ENCODE measurements around the gene XAGE2.
"Not testable (repeated sequence)": the region's sequence is repeated elsewhere in the genome, so short reads cannot be mapped to it uniquely, and the experiment has no call there.

Gene XAGE2, protein sequence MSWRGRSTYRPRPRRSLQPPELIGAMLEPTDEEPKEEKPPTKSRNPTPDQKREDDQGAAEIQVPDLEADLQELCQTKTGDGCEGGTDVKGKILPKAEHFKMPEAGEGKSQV

DNA sequence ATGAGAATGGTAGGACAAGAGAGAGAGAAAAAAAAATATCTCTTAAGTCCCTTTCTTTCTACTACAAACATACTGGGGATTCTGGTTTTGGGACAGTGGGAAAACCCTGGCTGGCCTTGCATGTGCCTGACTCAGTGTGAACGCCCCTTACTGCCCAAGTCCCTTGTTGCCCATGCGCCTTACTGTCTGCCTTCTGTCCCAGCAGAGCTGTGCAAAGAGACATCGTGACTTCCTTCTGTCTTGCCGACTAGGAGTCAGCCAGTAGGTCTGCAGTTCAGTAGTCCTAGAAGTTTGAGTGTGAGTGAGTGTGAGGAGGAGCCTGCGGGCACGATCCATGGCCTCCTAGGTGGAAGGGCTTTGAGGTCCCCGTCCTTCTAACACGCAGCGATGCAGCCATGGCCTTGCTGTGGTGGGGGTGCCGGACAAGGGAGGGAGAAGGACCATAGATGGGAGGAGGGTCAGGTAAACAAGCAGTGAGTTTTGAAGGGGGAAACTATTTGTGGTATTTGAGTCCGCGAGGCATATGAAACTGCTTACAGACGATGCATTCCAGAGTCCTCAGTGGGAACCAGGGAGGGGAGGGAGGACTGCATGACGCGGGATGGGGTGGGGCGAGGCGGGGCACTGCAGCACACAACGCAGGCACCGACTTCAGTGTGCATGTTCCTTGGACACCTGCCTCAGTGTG lies at the start of gene XAGE2:
Gene XAGE2 (plus strand): TSS at position 654 of the 688 bp plus-strand sequence. CDS start 994 bp downstream, outside the sequence.
- DNase-seq (ENCODE audit: low spot score): no peak

DNA sequence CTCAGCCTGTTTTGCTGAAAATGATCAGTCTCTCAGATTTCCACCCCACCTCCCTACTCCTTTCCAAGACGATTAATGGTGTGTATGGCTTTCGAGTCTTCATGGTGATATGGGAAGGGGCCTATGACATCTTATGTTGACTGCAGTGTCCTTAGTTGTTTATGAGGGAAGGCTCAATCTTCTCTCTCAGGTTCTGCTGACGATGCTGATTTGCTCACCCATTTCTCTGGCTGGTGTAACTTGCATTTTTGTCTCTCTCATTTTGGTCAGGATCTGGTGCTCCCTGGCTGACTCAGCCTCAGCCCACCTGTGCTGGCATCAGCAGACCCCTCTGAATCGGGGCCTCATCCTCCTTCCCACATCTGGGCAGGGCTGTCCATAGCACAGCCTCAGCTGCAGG lies 31.4 kb upstream of the XAGE2 start:
- no peak for DNase-seq (ENCODE audit: low spot score)

DNA sequence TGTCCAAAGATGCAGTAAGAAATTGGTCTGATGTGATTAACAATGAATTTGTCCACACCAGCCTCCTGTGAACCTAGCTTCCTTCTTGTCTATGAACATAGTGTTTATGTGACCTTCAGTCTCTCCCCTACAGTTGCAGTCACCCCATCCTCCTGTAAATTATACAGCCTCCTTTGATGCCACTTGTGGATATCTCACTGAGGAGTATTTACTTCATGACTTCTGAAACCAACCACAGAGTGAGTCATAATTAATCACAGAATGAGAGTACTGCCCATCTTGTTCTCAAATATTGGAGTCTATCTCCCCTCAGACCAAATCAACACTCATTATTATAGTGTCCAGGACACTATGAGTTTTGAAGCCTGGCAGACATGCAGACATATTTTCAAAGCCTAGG lies 27.3 kb upstream of the XAGE2 start:
- DNase-seq (ENCODE audit: low spot score): no peak

DNA sequence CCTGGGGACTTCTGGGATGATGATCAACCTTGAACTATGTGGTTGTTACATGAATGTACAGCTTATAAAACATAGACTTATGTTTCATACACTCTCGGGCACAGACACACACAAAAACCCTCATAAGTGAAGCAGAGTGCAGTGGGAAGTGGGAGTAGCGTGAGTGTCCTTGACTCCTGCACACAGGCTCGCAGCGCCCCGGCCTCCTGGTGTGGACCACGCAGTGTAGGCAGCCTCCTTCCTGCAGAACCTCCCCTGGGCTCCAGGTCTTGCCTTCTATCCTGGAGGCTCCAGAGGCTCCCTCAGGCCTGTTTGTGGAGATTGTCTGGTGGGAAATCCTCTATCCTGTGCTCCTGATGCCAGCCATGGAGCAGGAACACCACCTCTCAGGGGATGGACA lies 25.7 kb upstream of the XAGE2 start:
- DNase-seq (ENCODE audit: low spot score): not testable (repeated sequence)

DNA sequence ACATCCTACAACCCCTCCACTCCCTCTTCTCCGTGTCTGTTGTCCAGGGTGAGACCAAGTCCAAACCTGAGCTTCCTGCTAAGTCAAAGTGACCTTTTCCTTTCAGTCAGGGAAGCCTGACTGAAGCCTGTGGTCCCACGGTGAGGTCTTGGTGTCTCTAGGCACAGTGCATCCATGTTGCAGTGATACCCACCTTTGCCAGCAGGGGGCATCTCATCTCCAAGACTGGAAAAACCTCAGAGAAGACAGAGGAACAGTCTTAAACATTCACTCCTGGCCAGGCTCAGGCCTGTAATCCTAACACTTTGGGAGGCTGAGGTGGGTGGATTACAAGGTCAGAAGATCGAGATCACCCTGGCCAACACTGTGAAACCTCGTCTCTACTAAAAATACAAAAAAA lies 23.4 kb upstream of the XAGE2 start:
- peak; percentile 2 for DNase-seq (ENCODE audit: low spot score)

DNA sequence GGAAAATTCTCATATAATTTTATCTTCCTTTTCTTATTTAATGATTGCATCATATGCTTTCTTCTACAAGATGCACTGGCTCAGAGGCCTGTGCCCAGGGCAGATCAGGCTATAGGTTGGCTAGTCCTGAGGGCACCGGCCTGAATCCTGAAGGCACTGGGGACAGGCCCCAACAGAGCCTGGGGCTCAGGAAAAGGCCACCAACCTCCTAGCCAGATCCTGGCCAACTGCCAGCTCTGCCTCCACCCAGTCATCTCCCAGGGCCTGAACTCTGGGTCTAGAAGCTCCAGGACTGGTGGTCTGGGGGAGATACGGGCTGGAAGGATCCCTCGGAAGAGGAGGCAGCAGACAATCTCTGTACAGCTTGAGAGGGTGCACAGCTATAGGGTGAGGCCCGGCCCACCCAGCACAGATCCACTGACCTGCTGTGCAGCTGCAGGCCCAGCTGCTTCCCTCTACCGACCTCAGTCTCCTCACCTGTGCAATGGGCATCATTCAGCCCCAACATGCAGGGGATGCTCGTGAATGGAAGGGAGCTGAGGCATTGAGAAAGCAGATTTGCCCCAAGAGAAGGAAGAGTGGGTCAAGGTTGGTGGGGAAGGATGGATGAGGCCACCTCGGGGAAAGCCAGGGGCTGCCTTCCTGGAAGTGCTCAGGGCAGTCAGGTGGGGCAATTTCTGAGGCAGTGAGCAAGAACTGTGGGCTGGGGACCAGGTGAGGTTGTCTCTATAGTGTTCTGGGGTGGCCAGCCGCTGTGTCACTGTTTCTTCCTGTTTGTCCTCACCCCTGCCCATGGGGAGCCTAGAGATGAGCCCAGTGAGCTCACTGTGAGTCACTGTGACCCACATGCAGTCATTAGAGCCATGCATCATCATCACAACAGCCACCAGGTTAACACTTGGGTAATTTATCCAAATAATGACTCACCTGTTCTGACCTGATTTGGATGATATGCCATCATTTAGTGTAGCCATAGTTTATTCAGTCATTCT lies 22.4 kb upstream of the XAGE2 start:
- no peak for DNase-seq (ENCODE audit: low spot score)

DNA sequence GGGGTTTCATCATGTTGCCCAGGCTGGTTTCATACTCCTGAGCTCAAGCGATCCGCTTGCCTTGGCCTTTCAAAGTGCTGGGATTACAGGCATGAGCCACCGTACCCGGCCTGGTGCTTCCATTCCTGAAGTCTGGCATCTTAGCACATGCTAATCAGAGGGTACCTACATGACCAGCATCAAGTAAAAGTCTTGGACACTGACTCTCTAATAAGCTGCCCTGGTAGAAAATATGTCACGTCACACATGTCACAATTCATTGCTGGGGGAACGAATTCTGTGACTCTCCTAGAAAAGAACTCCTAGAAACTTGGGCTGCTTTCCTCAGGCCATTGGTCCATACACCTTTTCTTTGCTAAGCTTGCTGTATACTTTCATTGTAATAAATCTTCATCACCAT lies 19.1 kb upstream of the XAGE2 start:
- no peak for DNase-seq (ENCODE audit: low spot score)

DNA sequence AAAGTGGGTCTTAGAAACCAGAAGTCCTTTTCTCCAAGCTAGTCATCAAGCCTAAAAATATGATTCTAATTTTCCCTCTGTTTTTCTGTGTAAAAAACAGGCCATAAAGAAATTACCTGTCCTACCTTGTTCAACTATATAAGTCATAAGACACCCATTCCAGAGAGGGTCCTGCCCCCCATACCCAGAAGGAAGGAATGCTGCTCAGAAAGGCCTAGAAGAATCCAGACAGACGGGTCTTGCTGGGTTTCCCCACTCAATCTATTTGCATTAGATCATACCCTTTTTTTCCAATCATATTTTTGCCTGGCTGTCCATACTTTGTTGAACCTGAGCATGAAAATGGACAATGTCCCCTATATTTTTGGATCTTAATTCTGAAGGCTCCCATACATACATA lies 16.3 kb upstream of the XAGE2 start:
- no peak for DNase-seq (ENCODE audit: low spot score)

DNA sequence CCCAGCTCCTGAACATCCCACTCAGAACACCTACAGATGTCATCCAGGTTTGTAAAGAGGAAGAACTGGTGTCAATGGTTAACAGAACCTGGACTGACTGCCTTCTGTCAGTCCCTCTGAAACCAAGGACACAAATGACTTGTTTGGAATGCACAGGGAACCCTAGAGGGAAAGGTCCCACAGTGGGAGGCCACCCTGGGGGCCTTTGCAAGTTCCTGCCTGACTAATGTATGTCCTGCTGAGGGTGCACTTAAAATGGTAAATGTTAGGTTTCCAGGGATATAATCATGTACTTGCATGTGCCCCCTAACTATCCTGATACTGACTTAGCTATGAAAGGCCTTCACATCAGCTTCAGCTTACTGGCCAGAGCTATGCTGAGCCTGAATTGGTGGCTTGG lies 15.0 kb upstream of the XAGE2 start:
- no peak for DNase-seq (ENCODE audit: low spot score)

DNA sequence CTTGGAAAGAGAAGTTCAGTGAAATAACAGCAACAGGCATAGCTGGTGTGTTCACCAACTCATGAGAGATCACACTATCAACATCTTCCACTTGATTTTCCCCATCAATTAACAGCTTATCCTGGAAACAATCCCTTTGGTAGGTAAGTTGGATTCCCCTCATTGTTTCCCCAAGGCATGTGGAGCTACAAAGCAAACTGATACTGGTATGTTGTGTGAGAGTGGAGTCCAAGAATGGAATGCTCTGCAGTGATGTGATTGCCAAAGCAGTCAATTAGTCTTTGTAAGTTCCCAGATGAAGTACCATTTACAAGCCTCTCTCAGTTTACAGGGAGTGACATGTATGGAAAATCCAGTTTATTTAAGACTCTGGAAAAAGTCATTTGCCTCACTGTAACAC lies 13.7 kb upstream of the XAGE2 start:
- DNase-seq (ENCODE audit: low spot score): no peak

DNA sequence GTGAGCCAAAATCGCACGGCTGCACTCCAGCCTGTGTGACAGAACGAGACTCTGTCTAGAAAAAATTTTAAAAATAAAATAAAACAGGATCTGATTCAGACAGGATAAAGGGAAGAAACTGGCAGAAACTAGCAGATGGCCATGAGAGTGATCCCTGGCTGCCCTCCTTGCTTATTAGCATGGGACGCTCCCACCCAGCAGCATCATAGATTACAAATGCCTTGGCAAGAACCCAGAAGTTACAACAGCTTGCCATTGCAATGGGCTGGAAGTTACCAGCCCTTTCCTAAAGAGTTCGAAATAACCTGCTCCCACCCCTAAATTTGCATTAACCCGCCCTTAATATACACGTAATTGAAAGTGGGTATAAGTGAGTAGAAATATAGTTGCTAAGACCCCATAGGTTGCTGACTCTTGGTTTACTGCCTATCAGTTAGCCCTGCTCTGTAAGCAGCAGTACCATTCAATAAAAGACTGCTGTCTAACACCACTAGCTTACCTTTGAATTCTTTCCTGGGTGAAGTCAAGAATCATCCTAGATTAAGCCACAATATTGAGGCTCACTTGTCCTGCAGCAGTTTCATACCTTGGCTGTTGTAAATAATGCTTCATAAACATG lies 9.1 kb upstream of the XAGE2 start:
- no peak for DNase-seq (ENCODE audit: low spot score)

DNA sequence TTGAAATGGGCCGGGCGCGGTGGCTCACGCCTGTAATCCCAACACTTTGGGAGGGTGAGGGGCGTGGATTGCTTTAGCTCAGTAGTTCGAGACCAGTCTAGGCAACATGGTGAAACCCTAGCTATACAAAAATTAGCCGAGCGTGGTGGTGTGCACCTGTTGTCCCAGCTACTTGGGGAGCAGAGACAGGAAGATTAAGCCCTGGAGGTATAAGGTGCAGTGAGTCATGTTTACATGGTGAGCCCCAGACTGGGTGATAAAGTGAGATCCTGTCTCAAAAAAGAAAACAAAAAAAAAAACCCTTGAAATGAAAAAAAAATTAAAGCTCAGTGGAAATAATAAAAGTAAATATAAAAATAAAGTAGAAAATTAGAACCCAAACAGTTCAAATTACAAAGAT lies 6.9 kb upstream of the XAGE2 start:
- DNase-seq (ENCODE audit: low spot score): no peak

DNA sequence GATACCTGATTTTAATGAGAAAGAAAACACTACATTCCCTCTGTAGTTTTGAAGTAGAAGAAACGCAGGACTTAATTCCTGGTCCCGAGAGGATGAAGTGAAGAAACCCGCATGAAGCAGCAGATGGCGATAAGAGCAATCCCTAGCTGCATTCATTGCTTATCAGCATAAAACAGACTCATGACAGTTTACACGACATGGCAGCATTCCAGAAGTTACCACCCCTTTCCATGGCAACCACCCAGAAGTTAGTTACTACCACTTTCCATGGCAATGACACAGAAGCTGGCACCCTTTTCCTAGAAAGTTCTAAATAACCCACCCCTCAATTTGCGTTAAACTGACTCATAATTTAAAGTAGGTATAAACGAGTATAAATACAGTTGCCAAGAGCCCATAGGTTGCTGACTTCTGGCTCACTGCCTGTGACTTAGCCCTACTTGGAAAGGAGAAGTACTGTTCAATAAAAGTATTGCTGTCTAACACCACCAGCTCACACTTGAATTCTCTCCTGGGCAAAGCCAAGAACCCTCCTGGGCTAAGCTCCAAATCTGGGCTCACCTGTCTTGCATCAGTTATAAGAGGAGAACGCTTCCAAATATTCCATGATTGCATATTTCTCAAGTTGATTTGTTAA lies 5.5 kb upstream of the XAGE2 start:
- DNase-seq (ENCODE audit: low spot score): no peak

DNA sequence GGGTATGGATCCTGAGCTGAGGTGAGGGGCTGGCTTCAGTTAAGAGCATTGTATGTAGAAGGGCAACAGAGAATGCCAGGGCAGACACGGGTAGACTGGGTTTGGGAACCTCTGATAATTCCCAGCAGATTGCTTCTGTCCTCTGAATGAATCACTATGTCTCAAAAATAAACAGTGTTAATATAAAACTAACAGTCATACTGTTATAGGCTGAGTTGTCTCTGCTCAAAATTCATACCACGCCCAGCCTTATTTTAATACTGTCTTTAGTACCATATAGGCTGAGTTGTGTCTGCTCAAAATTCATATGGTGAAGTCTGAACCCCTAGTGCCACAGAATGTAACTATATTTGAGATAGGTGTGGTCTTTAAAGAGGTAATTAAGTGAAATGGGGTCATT lies 10.0 kb downstream of the XAGE2 start:
- DNase-seq (ENCODE audit: low spot score): no peak

DNA sequence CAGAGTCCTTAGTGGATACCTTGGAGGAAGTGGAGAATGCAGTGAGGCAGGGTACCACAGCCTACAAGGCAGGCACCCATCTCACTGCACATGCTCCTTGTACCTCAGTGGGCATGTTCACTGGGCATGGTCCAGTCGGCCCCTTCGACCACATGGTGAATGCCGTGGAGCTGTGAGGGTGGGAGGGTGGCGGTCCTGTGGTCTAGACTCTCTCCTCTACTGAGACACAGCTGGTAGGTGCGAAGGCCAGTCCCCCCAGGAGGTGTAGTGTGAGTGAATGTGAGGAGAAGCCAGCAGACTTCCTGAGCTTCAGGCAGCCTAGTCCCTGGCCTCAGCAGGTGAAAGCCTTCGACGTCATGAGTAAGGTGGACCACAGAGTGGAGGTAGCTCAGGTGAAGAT lies 12.2 kb downstream of the XAGE2 start:
- DNase-seq (ENCODE audit: low spot score): no peak

DNA sequence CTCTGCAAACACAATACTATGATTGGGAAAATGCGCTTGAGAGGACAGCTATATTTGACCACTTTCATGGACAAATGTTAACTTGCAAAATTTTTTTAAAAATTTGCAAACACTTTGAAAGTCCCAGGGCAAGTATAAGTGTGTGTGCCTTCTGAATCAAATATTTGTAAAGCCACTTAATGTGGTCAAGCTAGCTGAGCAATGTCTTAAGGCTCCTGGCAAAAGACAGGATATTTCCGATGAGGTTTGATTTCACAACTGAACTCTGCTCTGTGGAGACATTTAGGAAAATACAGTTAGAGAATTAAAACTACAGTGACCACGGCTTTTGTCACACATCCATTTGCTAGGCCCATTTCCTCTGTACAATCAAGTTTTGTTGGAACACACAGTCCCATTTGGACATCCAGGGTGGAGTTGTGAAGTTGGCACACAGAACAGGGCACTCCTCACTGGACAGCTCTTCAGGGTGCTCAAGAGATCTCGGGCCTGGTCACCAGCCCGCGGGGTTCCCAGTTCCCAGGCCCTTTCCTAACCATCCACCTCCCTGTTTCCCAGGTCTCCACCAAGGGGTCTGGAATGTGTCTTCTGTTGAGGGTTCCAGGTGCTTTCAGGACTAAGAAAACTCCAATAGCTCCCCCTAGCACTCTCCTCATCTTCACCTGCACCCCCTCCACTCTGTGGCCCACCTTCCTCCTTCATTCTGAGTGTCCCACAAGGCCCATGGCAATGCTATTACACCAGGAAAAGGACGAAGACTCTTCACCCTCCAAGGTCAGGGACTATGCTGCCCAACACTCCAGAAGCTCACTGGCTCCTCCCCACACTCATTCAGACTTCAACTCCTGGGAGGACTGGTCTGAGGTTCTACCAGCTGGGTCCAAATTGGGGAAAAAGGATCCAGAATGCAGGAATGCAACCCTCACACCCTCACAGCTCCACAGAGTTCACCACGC lies 41.9 kb downstream of the XAGE2 start:
- DNase-seq (ENCODE audit: low spot score): no peak

DNA sequence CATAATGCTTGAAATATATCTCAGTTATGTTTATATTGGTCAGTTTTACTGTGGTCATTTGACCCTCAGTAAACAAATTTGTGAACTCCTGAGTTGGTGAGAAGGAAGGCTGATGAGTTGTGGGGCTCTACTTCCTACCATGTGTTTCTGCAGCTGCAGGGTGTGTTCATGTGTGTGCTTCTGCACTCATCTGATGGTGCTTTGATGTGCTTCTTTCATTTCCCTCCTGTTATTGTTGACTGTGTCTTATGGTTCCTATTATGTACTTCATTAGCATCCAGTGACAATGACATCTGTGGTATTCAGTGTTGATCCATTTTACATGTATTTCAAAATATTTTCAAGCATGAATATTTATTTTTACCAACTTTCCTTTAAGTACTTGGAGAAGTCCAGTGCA lies 46.5 kb downstream of the XAGE2 start:
- DNase-seq (ENCODE audit: low spot score): no peak

DNA sequence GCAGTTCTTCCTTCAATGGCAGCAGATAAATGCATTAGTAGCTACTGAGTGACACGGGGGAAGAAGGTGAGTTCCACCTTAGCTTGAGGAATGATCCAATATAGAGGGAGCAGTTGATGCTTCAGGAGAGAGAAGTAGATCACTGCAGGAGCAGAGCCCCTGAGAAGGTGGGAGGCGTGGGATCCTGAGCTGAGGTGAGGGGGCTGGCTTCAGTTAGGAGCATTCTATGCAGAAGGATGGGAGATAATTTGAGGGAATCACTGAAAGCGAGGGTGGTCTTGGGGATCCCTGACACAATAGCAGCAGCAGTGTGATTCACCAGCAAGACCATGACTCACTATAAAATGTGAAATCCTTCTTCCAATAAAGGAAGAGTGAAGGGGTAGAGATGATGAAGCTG lies 48.0 kb downstream of the XAGE2 start:
- no peak for DNase-seq (ENCODE audit: low spot score)

DNA sequence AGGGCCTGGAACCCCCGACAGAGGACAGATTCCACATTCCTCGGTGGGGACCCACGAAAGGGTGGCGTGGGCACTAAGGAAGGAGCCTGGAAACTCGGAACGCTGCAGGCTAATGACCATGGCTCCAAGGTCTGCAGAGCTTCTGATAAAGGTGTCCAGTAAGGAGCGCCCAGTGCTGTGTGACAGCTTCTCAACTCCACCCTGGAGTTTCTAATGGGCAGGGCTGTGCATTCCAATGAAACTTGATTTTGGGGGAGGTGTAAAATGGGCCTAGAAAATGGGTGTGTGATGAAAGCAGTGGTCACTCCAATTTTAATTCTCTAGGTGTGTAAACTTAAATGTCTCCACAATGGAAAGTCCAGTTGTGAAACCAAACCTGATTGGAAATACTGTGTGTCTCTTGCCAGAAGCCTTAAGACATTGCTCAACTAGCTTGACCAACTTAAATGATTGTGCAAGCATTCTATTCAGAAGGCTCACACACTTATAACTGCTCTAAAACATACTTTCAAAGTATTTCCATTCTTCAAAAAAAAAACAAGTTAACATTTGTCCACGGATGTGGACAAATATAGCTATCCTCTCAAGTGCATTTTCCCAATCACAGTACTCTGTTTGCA lies 52.1 kb downstream of the XAGE2 start:
- DNase-seq (ENCODE audit: low spot score): no peak

DNA sequence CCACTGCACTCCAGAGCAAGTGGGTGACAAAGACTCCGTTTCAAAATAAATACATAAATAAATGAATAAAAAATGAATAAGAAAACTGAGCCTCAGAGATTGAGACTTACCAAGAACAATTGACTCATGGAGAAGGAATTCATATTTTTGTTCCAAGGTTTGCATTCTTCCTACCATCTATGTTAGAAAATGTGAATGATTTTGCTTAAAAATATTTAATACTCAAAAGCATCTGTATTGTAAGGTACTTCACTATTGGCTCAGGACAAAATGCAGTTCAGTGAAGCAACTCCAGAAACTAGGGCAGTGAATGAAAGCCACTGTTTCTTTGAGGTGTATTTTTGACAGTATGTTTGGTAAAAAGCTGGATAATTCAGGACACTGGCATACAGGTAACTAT lies 54.1 kb downstream of the XAGE2 start:
- DNase-seq (ENCODE audit: low spot score): no peak

DNA sequence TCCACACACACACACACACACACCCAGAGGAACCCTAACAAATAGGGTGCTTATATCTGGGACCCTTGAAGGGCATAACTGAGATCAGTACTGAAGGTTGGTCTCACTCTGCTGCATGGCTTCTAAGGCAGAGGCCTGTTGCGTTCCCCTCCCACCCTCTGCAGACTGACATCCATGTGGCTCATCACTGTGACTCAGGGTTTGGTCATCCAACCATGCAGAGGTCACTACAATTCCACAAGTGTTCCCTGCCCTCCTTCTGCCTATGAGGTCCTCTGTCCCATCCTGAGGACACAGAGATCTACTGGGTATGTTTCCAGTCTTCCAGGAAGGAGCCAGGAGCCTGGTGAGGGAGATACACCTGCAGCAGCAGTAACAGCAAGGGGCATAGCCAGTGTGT lies 55.8 kb downstream of the XAGE2 start:
- DNase-seq (ENCODE audit: low spot score): no peak

Measured in germinal center (tissue), 1 donor.